Lower lobe of right lung (tissue), 2 donors: ENCODE measurements around the gene GRN. TPM values are rescaled to one million over a fixed set of nuclear protein-coding genes. Genes with fewer than 3 reads are reported as not detected.

Experiments used
- ATAC-seq, 2 donors: fragments of 200-7000 bp; cut with Tn5 transposase; one replicate each; pipeline ENCODE4 v1.9.1; 2020 to 2022; ENCODE audit warnings: mild to moderate bottlenecking in 2 of 2, moderate library complexity in 2 of 2
- DNase-seq: peaks from one replicate; pipeline ENCODE4 v3.0.0-alpha.2; 2020
- H3K27ac ChIP-seq: fragments of 200-600 bp; one replicate; pipeline ENCODE4 v1.8.0; 2022
- H3K27me3 ChIP-seq: fragments of 200-600 bp; one replicate; pipeline ENCODE4 v1.8.0; 2022; ENCODE audit warnings: low read depth
- H3K36me3 ChIP-seq: fragments of 200-600 bp; one replicate; pipeline ENCODE4 v1.8.0; 2022; ENCODE audit warnings: mild to moderate bottlenecking
- H3K4me1 ChIP-seq: fragments of 200-600 bp; one replicate; pipeline ENCODE4 v1.8.0; 2022
- H3K4me3 ChIP-seq: fragments of 200-600 bp; one replicate; pipeline ENCODE4 v1.8.0; 2022; ENCODE audit warnings: mild to moderate bottlenecking
- H3K9me3 ChIP-seq: fragments of 200-600 bp; one replicate; pipeline ENCODE4 v1.8.0; 2022
- CTCF ChIP-seq: fragments of 200-600 bp; IDR thresholded peaks from one replicate; pipeline ENCODE4 v1.8.0; 2022; ENCODE audit warnings: antibody characterized with exemption, mild to moderate bottlenecking
- intact Hi-C: fragments of 100-400 bp; cut with DNase I; formaldehyde crosslinking; loops from one replicate; pipeline ENCODE4 v1.11.0; 2022
- total RNA-seq: library from RNA; stranded (reverse); fragmentation: NEBNext Ultra II Directional; extraction: Animal tissue kit (Norgen Biotek cat#: 25700); gene quantifications from one replicate; pipeline ENCODE4 v1.2.1, GENCODE V29; 2021
- donor health status: DM: no; HTN: yes; CAD: no; lungs with severe emphysema.

GRN gene
- total RNA-seq, 1 donor from 2014 or later, result 1,241 TPM

- no peaks in the 10 kb centered on the region for H3K36me3 ChIP-seq
- intact Hi-C loops, result no loop called here
- H3K27me3 ChIP-seq, result peaks cover 39% of the 10 kb centered on the region
- H3K4me3 ChIP-seq, result peak overlapping the region; percentile 57
- H3K4me1 ChIP-seq, result peaks cover 19% of the 10 kb centered on the region
- ATAC-seq (peak; percentile 9 to 14), DNase-seq (no peak)
- TF ChIP-seq CTCF, result no peak
- no peak overlapping the region for H3K27ac ChIP-seq
- no peaks in the 10 kb centered on the region for H3K9me3 ChIP-seq
These were observed 36.2 kb upstream of the GRN start for GRCh38 chr17:44308865-44309264.

GRCh38 chr17:44309472-44309871, 35.6 kb upstream of the GRN start:
- TF ChIP-seq CTCF, result no peak
- Histone ChIP-seq H3K27me3 (peaks cover 40% of the 10 kb centered on the region), H3K36me3 (no peaks in the 10 kb centered on the region), H3K4me1 (peaks cover 19% of the 10 kb centered on the region), H3K9me3 (no peaks in the 10 kb centered on the region), H3K27ac (no peak overlapping the region), H3K4me3 (no peak overlapping the region)
- intact Hi-C loops, result no loop called here
- ATAC-seq (no peak), DNase-seq (no peak)

- intact Hi-C loops, result no loop called here
- no peaks in the 10 kb centered on the region for H3K36me3 ChIP-seq
- no peak overlapping the region for H3K4me3 ChIP-seq
- H3K9me3 ChIP-seq, result no peaks in the 10 kb centered on the region
- peaks cover 40% of the 10 kb centered on the region for H3K27me3 ChIP-seq
- ATAC-seq, result no peak
- H3K27ac ChIP-seq, result no peak overlapping the region
- no peak for TF ChIP-seq CTCF
- H3K4me1 ChIP-seq, result peaks cover 25% of the 10 kb centered on the region
- DNase-seq, result no peak
These were observed 34.9 kb upstream of the GRN start for GRCh38 chr17:44310188-44310587.

- no peak for TF ChIP-seq CTCF
- DNase-seq (no peak), ATAC-seq (no peak)
- H3K36me3 ChIP-seq, result no peaks in the 10 kb centered on the region
- intact Hi-C loops, result no loop called here
- no peaks in the 10 kb centered on the region for H3K9me3 ChIP-seq
- peaks cover 25% of the 10 kb centered on the region for H3K4me1 ChIP-seq
- H3K4me3 ChIP-seq, result no peak overlapping the region
- H3K27me3 ChIP-seq, result peaks cover 39% of the 10 kb centered on the region
- H3K27ac ChIP-seq, result no peak overlapping the region
These were observed 34.3 kb upstream of the GRN start for GRCh38 chr17:44310609-44311376.

GRCh38 chr17:44311562-44312181, 33.4 kb upstream of the GRN start:
- no peak overlapping the region for H3K4me3 ChIP-seq

More at GRCh38 chr17:44311562-44312181, 33.4 kb upstream of the GRN start:
- Histone ChIP-seq H3K27me3 (peaks cover 45% of the 10 kb centered on the region), H3K9me3 (no peaks in the 10 kb centered on the region), H3K4me1 (peaks cover 25% of the 10 kb centered on the region), H3K27ac (no peak overlapping the region), H3K36me3 (no peaks in the 10 kb centered on the region)
- no peak for TF ChIP-seq CTCF
- no peak for ATAC-seq
- no peak for DNase-seq
- intact Hi-C loops, result no loop called here
